ENCODE results near the gene HENMT1.

HENMT1 gene

DNA sequence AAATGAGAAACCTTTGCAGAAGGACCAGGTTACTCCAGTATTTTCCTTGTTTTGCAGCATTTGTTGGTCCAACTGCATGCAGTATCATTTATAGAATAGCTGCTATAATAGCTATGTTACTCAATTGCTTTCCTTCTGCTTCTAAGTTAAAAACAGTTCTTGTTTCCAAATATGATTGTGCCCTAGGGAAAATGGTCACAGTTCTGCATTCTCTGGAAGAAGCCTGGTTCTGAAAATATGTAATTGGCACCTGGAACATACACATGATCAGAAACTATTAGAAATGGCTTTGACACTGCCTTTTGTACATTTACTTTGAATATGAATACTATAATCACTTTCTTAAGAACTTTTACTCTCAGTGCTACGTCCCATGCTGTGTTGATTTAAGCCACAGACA lies 33.6 kb downstream of the HENMT1 start:
- H3K4me3 ChIP-seq (ENCODE audit: low read depth, low read length): no peak overlapping the region
- DNase-seq (ENCODE audit: low read depth): no peak
- TF ChIP-seq, protein P1, sequence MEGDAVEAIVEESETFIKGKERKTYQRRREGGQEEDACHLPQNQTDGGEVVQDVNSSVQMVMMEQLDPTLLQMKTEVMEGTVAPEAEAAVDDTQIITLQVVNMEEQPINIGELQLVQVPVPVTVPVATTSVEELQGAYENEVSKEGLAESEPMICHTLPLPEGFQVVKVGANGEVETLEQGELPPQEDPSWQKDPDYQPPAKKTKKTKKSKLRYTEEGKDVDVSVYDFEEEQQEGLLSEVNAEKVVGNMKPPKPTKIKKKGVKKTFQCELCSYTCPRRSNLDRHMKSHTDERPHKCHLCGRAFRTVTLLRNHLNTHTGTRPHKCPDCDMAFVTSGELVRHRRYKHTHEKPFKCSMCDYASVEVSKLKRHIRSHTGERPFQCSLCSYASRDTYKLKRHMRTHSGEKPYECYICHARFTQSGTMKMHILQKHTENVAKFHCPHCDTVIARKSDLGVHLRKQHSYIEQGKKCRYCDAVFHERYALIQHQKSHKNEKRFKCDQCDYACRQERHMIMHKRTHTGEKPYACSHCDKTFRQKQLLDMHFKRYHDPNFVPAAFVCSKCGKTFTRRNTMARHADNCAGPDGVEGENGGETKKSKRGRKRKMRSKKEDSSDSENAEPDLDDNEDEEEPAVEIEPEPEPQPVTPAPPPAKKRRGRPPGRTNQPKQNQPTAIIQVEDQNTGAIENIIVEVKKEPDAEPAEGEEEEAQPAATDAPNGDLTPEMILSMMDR (IDR thresholded peaks at IDR 0.05; ENCODE audit: insufficient read depth, low read depth, low read length, missing control alignments): no peak

DNA sequence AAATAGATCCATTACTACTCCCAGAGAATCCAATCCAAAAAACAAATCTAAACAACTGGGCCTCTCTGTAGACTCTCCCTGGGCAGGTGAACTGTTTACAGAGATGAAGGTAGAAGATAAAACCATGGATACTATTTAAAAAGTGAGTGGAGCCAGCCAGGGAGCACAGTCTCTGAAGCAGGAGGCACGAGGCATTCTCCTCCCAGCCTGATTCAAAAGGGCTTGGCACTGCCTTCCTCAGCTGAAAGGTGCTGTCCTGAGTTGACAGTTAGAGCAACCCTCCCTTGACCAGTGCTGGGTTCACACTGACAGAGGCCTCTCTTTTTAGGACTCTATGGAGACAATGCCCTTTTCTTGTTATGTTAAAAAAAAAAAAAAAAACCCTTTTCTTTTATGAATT lies 36.8 kb downstream of the HENMT1 start:
- TF ChIP-seq, protein P1 (IDR thresholded peaks at IDR 0.05; ENCODE audit: insufficient read depth, low read depth, low read length, missing control alignments): no peak
- no peak for DNase-seq (ENCODE audit: low read depth)
- H3K4me3 ChIP-seq (ENCODE audit: low read depth, low read length): no peak overlapping the region

DNA sequence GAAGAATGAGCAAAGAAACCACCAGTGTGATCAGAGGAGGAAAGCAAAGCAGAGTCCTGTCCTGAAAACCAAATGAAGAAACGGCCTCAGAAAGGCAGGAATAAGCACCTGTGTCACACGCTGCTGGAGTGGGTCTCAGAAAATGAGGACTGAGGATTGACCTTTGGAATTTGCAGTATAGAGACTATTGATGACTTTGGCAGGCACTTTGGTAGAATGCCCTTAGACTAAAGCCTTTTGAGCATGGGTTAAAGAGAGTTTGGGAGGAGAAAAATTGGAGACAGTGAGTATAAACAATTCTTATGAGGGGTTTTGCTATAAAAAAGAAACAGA lies 43.2 kb downstream of the HENMT1 start:
- TF ChIP-seq, protein P1 (IDR thresholded peaks at IDR 0.05; ENCODE audit: insufficient read depth, low read depth, low read length, missing control alignments): no peak
- no peak overlapping the region for H3K4me3 ChIP-seq (ENCODE audit: low read depth, low read length)
- no peak for DNase-seq (ENCODE audit: low read depth)

DNA sequence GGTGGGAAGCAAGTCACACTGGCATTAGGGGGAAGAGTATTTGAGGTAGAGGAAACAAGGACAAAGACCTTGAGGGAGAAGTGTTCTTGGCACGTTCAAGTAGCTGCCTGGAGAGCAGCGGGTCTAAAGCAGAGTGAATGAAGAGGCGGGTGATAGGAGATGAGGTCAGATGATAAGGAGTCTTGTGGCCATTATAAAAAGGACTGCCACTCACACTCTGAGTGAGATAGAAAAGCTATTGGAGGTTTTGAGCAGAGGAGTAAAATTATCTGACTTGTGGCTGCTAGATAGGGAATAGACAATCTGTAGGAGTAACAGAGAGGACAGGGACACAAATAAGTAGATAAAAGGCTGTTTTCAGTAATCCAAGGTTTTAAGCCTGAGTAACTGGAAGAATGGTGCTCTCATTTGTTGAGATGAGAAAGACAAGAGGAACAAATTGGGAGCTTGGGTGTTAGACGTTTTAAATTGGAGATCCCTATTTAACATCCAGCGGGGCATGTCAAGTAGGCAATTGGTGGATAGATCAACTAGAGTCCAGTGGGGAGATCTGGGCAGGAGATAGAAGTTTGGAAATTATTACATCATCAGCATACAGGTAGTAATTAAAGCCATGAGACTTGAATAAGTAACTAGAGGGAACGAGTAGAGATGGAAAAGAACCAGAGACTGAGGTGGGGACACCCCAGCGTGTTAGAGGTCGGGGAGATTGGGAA lies 43.7 kb downstream of the HENMT1 start:
- DNase-seq (ENCODE audit: low read depth): no peak
- TF ChIP-seq, protein P1 (IDR thresholded peaks at IDR 0.05; ENCODE audit: insufficient read depth, low read depth, low read length, missing control alignments): no peak
- H3K4me3 ChIP-seq (ENCODE audit: low read depth, low read length): no peak overlapping the region

DNA sequence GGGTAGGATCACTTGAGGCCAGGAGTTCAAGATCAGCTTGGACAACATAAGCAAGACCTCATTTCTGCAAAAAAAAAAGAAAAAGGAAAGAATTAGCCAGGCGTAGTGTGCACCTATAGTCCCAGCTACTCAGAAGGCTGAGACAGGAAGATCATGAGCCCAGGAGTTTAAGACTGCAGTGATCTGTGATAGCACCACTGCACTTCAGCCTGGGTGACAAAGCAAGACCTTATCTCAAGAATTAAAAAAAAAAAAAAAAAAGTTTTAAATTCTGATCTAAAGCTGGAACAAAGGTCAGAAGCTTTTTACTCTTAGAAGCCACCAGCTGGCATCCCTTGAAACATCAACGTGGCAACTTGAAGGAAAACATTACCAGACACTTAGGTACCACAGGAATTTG lies 45.3 kb downstream of the HENMT1 start:
- H3K4me3 ChIP-seq (ENCODE audit: low read depth, low read length): no peak overlapping the region
- no peak for DNase-seq (ENCODE audit: low read depth)
- TF ChIP-seq, protein P1 (IDR thresholded peaks at IDR 0.05; ENCODE audit: insufficient read depth, low read depth, low read length, missing control alignments): no peak

DNA sequence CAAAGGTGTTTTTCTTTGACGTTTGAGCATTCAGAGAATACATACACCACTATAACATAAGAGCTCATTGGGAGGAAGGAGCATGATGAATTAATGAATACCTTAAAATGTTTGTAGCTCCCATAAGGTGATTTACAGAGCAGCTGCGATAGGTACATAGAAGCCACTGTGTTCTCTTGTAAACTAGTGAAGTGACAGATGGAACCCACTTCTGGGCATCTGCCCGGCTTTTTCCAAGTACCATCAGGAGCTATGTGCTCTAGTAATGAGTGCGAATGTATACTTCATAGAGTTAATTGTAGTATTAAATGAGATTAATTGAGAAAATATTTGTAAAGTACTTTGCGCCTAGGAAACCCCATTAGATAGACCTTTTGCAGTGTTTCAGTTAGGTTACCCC lies 48.4 kb downstream of the HENMT1 start:
- no peak for DNase-seq (ENCODE audit: low read depth)
- no peak overlapping the region for H3K4me3 ChIP-seq (ENCODE audit: low read depth, low read length)

More for the DNA sequence above, 48.4 kb downstream of the HENMT1 start:
- TF ChIP-seq, protein P1 (IDR thresholded peaks at IDR 0.05; ENCODE audit: insufficient read depth, low read depth, low read length, missing control alignments): no peak
